Thyroid gland (tissue), 4 donors: ENCODE measurements around the gene ATXN7L2.
"Not testable (repeated sequence)": the region's sequence is repeated elsewhere in the genome, so short reads cannot be mapped to it uniquely, and the experiment has no call there.

Experiments
- CTCF ChIP-seq, 6 experiments: fragments of 200-600 bp in 3 of 6; fragments of 450-650 bp in 3 of 6; sonication (generic) in 3 of 6; IDR thresholded peaks; one replicate each; pipeline ENCODE4 v1.5.1; 2016 to 2019; ENCODE audit warnings: antibody characterized with exemption in 6 of 6, mild to moderate bottlenecking in 2 of 6, inconsistent platforms in 1 of 6, moderate library complexity in 1 of 6
- POLR2A ChIP-seq, 2 donors: fragments of 450-650 bp; IDR thresholded peaks; one replicate each; pipeline ENCODE4 v1.6.1; 2017; ENCODE audit warnings: antibody characterized with exemption in 2 of 2, mild to moderate bottlenecking in 2 of 2, moderate library complexity in 1 of 2

- not testable (repeated sequence) for TF ChIP-seq CTCF, POLR2A (IDR thresholded peaks at IDR 0.05)
These were observed 37.6 kb upstream of the ATXN7L2 start for GRCh38 chr1:109445949-109446695.
